UCSD-AML1 (cell line): Measurements from ENCODE around the gene FADS3.

Experiments used
- DNase-seq: peaks from one replicate; lab custom pipeline; 2025; ENCODE audit not compliant: unreplicated experiment; lab: John Stamatoyannopoulos, UW

Gene FADS3

DNA sequence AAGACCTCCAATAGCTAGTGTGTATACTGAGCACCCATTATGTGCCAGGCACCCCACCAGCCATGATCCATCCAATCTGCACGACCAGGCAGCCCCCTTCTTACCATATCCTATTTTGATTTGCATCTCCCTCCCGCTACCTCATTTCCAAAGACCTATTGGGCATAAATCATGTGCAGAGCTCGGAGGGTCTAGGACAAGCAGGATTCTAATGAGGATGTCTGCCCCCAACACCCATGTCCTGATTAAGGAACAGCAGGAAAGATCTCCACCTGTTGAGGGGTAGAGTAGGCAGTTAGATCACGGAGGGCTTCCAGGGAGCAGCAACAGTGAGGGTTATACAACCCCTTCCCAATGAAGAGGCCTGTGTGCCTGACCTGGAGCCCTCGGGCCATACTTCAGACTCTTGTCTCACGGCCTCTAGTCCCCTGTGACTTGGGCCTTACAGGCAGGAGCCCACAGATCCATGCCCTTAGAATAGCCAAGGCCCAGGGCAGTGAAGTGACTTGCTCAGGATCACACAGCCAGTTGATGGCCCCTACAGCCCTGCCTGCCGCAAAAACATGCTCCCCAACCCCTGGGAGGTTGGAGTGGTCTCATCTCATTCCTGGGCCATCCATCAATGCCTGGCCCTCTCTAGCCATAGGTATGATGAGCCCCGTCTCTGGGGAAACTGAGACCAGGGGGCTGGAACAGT is 22.5 kb upstream of the FADS3 start:
- DNase-seq, result no peak

DNA sequence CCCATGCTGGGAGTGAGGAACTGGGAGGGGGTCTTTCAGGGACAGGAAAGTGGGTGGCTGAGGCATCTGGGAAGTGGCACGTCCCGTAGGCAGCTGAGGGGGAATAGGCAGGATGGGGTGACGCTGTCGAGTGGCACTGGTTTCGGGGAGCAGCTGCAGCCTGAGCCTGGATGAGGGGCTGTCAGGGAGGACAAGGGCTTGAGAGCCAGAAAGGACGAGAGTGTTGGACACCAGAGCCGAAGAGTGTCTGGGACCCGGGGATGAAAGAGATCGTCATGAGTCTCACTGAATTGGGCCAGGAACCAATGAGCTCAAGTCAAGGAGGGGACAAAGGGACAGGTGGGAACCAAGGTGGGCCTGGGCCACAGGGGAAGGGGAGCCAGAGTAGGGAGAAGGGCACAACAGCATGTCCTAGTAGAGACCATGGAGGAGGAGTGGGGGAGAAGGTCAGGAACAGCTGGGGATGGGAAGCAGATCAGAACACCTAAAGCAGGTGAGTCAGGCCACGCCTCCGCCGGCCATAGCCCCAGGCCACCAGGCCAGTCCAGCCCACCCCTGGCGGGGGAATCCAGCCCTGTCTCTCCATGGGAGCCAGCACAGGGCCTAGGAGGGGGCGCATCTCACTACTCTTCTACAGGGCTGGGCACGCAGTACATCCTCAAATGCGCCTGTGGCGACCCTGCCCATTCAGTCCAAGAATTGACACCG is 21.8 kb upstream of the FADS3 start:
- DNase-seq, result no peak

DNA sequence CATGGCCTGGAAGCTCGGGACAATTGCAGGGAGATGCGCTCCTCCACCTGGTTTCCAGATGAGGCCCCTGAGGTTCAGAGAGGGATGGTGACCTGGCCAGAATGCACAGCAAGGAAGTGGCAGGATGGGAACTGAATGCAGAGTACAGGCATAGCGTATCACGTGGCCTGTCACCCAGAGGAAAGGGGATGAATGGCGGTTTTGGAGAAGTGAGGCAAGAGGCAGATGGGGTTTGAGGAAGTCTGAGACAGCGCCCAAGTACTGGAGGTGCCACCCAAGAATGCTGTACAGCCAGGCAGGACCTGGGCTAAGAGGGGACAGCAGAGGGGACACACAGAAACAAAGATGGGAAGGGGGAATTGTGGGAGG is 21.2 kb upstream of the FADS3 start:
- DNase-seq, result peak; percentile 47

DNA sequence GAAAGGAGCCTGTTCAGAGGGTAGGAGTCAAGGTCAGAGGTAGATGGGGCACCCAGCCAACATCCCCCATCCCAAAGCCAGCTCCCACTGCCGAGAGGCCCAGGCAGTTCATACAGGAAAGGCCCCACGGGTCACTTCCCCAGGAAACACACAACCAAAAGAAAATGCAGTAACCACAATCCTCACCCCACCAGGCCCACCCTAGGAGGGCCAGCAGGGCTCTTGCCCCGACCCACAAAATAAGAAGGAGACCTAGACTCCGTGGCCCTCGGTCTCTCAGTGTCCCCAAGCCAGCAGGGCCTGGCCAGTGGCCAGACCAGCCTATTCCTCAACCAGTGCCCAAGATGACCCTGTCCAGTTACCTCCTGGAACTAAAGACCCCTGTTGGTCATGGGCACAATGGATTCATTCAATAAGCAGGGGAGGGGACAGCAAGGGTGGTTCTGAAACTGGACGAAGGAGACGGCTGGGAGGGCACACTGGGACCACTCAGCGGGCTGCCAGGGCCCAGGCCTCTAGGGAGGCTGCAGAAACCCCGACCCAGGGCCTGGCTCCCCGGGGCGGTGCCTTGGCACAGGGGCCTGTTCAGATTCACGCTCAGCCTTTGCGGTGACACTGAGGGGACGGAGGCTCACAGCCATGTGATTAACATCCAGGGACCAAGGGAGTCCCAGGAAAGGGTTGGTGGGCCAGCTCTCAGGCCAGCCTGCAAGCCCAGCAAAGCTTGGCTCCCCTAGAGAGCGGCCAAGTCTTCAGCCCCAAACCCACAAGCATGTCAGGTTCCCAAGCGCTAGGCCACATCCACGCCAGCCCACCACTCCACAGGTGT is 20.6 kb upstream of the FADS3 start:
- DNase-seq, result peak; percentile 42

DNA sequence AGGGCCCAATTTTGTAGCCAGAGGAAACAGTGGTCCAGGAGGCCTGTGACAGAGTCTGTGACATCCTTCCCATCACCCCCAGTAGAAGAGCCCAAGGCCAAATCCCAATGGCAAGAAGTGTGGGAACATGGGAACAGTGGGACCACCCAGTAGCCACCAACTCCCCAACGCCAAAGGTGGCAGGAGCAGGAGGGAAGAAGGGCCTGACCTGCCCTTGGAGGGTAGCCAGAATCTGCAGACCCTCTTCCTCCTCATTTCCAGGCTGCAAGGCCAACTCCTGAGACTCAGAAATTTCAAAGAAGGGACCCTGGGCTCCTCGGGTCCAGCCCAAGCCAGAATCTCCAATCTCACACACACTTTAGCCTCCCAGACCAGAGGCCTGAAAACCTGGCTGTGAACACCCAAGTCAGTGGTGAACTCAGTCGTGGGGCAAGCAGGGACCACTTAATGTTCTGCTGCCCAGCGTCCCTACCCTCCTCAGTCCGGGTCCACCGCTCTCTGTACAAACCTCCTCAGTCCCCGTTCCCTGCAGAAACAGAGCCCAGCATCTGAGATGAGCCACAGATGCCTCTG is 19.9 kb upstream of the FADS3 start:
- DNase-seq, result no peak

DNA sequence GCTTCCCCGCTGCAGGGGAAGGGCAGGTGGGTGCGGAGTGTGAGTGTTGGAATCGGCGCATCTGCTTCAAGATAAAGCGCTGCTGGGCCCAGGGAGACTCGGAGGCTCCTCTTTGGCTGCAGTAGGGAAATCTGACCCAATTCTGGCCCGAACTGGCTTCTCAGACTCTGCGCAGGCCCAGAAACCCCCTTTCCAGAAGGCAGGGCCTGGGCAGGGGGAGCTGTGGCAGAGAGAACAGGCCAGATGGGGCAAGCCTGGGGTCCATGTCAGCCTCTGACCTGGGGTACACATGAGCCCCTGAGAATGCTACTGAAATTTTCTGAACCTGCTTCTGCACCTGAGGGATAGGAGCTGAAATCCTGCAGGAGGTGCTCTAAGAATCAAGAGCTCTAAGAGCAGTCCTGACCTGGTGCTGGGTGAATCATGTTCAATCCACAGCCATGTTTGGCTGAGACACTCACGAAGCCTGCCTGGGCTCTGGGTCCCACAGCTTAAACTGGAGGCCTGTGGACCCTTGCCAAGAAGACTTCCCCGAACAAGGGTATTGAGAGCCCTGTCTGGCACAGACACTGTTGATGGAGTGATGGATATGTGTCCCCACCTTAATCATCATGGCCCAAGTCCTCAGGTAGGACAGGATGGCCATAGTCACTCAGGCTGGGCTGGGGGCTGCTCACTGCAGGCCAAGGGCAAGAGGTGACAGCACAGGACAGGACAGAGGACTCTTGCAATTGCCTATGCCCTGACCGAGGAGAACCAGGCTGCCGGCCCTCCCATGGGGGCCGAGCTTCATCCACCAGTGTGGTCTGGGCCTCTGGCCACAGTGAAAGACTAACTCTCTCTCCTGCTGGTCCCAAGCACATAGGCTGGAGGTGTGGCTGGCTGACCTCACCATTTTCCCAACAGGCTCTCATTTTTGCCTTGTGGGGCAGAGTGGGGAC is 19.1 kb upstream of the FADS3 start:
- DNase-seq, result no peak

DNA sequence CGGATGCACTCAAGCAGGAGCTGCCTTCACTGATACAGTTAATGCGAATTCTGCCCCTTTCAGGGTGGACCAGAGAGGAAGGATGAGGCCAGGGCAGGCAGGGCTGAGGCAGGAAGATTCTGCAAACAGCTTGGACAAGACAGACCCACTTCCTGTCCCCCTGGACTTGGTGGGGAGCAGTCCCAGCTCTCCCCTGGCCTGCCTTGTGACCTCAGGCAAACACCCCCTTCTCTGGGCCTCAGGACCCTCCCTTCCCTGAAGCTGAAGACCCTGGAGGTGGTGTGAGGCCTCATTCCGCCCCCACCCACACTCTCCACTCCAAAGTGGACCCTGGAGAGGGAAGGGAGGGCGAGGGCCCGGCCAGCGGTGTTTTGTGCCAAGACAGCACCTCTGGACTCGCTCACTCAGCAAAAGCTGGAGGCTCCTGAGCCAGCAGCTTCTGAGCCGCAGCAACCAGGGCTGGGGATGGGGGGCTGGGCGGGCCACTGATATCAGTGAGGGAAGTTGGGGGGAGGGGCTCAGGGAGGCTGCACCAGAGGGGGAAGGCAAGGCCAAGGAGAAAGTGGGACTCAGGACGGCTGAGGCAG is 17.5 kb upstream of the FADS3 start:
- peak; percentile 41 for DNase-seq

DNA sequence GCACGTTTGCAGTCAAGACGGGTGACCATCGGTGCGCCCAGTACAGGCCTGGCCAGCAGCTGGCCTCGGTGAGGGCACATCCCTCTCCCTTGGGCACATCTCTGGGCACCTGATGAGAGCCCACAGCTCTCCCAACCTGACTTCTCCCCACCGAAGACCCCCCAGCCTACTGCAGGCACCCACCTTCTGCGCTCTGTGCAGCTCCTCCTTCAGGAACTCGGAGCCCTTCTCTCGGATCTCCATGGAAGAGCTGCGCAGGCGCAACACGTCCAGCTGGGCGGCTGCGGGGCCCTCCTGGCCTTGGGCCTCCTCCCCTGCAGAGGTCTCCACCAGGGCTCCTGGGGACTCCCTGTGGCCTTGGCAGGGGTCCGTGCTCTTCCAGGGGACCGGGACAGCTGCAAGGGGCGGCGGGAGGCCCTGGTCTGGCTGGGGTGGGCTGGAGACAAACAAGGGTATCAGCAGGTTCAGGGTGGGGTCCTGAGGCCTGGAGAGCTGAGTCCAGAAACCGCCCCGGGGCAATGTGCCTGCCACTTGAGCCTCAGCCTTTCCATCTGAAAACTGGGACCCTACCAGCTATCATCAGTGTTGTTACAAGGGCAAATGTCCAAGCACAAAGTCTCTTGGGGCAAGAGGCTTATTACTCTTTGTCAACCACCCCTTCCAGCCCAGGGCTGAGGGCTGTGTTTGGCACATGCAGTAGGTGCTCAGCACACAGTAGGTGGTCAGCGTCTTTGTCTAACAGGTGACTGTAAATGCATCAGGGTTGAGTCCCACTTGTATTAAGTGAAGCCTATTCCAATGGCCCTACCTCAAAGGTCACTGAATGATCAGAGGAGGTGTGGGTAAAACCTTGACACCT is 16.8 kb upstream of the FADS3 start:
- DNase-seq, result no peak

DNA sequence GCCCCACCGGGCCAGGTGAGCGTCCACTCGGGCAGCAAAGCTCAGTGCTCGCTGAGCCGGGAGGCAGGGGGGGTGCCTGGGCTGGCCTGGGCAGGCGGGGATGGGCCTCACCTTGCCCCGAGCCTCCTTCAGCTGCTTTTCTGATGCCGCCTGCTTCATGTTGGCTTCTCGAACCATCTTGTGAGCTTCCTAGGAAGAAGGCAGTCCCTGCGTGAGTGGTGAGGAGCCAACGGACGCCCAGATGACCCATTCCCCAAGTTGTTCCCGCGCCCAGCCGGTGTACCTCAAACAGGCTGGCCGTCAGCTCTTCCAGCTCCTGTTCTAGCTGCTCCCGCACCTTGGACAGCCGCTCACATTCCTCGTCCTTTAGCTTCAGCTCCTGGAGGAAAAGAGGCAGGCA is 15.9 kb upstream of the FADS3 start:
- no peak for DNase-seq

DNA sequence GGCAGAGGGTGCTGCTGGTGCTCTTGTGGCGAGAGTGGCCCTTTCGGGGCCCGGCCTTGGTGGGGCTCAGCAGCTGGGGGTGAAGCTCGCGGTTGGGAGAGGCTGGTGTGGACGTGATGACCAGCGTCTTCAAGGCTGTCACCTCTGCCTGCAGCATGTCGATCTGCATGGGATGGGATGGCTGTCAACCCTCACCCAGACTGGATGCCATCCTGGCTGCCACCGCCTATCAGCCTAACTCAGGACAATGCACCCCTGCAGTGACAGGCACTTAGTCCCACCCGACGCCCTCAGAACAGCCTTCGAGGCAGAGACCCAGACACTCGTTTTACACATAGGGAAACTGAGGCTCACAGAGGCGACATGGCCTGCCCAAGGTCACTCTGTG is 15.2 kb upstream of the FADS3 start:
- DNase-seq, result no peak

DNA sequence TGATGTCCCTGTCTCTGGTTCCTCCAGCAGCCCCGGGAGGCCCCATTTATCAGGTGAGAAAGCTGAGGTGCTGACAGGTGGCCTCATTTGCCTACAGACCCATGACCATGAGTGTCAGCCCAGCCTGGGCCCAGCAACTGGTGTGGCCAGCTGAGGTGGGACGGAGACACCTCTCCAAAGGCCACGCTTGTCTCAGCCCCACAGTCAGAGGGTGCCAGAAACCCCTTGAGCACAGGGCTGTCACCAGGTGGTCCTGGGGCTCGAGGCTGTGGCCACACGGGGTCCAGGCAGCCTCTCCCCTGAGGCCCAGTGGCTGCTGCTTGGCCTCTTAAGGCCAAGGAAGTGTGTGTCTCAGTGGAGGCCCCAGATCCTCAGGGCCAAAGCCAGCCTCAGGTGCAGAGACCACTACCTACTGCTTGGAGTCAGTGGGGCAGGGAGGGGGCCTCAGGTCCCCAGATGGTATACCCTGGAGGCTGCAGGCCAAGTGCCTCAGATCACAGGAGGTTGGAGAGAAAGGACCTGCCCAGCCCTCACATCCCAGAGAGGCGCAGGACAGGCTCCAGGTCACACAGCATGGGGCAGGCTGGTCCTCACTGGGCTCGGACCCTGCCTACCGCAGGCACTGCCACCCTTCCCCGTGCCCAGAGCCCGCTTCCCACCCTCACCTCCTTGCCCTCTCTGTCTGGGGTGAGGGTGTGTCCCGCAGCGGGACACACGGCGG is 14.6 kb upstream of the FADS3 start:
- DNase-seq, result no peak

DNA sequence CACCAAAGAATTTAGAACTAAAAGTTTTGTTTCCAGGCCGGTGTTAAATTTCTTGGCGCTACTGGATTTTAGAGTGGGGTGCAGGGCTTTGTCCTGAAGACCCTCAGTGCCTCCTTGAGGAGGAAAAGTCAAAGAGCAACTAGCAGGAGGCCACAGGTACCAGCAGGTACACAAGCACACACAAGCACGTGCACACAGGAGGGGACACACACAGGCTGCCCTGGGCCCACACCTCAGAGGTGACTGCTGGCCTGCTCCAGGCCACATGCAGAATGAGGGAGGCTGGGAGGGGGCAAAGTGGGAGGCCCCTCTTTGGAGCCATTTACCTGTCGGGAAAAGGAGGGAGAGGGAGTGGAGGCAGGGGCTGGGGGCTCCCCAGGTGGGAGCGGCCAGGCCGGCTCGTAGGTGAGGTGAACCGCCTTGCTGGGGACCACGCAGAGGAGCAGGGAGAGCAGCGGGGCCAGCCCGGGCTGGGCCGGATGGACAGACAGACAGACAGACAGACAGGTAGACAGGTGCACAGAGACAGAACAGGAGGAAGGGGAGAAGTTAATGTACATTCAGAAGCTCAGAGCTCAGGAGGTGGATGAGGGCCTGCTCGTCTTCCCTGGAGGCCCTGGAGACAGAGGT is 13.8 kb upstream of the FADS3 start:
- DNase-seq, result no peak

DNA sequence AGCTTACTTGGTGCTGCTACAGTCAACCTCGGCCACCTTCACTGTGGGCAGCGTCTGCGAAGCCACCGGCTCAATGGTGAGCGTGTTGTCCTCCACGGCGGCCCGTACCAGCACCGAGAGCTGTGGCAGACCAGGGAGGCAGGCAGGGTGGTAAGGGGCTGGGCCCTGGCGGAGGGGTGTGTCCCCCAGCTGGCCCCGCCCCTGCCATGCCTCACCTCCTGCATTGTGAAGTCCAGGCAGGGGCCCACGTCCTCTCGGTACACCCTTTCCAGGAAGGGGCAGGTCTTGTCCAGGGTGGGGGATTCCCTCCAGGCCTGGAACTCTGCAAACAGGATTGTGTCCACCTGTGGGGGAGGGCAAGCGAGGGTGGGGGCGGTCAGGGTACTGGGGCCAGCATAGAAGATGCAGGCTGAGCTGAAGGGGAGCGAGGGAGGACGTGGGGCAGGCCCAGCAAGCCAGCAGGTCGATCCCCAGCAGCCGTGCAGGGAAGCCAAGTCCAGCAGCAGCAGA is 13.2 kb upstream of the FADS3 start:
- DNase-seq, result no peak

DNA sequence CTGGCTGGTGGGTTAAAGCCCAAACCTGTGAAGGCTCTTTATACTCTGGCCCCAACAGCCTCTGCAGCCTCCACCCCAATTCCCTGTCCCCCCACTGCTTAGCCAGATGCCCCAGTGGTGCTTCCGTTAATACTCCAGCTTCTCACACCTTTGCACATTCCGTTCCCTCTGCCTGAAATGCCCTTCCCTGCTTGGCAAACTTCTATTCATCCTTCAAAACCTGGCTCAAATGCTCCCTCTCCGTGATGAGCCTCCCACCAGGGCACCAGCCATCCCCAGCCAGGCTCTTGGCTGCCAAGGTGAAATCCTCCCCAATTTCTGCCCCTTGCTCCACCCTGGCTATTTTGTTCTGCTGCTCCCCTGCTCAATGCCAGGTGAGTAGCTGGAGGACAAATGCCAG is 12.5 kb upstream of the FADS3 start:
- DNase-seq, result no peak

DNA sequence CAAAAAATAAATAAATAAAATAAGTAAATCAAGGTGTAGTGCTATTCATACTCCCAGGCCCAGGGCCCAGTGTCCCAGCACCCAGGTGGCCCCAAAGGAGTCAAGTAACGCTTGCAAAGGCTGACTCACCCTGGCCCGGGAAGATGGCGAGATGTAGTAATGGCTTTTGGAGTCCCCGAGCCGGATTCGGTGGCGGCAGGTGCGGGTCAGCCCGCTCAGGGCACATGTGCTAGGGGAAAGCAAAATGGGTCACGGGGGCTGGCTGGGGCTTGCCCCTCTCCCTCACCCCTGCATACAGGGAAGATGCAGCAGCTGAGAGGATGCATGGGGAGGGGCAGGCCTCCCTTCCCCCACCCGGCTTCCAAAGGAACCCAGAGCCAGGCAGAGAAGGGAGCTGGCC is 11.0 kb upstream of the FADS3 start:
- no peak for DNase-seq

DNA sequence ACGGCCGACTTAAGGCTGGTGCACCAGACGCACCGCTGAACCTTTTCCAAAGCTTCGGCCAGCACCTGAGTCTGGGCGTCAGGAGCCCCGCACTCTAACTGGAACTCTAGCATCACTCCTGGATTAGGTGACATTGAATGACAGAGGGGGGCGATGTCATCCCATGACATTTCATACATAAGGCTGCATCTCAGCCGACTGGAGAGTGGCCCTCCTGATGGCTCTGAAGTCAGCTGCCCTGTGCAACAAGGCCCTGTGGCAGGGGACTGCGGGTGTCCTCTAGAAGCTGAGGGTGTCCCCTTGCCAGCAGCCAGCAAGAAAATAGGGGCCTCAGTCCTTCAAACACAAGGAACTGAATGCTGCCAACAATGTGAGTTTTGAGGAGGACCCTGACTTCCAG is 10.1 kb upstream of the FADS3 start:
- no peak for DNase-seq

DNA sequence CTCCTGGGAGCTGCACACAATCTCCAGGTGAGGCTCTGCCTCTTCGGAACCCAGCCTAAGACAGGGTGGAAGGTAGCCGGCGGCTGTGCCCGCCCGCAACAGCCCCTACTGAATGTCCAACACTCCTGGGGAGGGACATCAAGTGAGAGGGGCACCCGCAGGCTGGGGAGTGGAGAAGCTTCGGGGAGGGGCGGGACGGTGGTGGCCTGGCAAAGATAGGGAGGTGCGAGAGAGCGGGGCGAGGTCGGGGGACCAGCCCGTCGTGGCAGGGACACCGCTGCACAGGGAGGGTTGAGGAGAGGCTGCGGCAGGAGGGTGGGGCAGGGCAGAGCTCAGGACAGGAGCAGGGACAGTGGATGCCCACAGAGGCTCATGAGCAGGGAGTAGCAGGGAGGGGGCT is 8.9 kb upstream of the FADS3 start:
- no peak for DNase-seq
